Hematopoietic multipotent progenitor cell treated with erythropoietin and hydrocortisone succinate and interleukin-3 and kit ligand, for 15 days (in vitro differentiated cells): ENCODE results near the gene CARS2.
"Not testable (repeated sequence)": the region's sequence is repeated elsewhere in the genome, so short reads cannot be mapped to it uniquely, and the experiment has no call there.

ENCODE experiments used
- DNase-seq: peaks from one replicate; pipeline ENCODE4 v3.0.0-alpha.2; 2015; ENCODE audit warnings: low spot score

Gene CARS2

GRCh38 chr13:110705826-110706569, at the start of gene CARS2:
TSS of gene CARS2 (minus strand) at chr13:110706116. CDS start at chr13:110706093, 23 bp downstream.
- DNase-seq, result peak; percentile 97

- DNase-seq, result no peak
Observed at GRCh38 chr13:110748271-110748670, 42.4 kb upstream of the CARS2 start.

GRCh38 chr13:110746438-110746837, 40.5 kb upstream of the CARS2 start:
- DNase-seq, result no peak

GRCh38 chr13:110743687-110744086, 37.8 kb upstream of the CARS2 start:
- no peak for DNase-seq

GRCh38 chr13:110737555-110737954, 31.6 kb upstream of the CARS2 start:
- DNase-seq, result no peak

GRCh38 chr13:110734561-110734960, 28.6 kb upstream of the CARS2 start:
- DNase-seq, result no peak

- no peak for DNase-seq
Observed at GRCh38 chr13:110731072-110731471, 25.2 kb upstream of the CARS2 start.

GRCh38 chr13:110726726-110727125, 20.8 kb upstream of the CARS2 start:
- DNase-seq, result no peak

GRCh38 chr13:110726153-110726552, 20.2 kb upstream of the CARS2 start:
- not testable (repeated sequence) for DNase-seq

- no peak for DNase-seq
Observed at GRCh38 chr13:110723598-110723997, 17.7 kb upstream of the CARS2 start.

GRCh38 chr13:110722971-110723370, 17.1 kb upstream of the CARS2 start:
- DNase-seq, result no peak

- DNase-seq, result no peak
Observed at GRCh38 chr13:110719036-110719710, 13.3 kb upstream of the CARS2 start.

- peak; percentile 33 for DNase-seq
Observed at GRCh38 chr13:110716247-110716515, 10.3 kb upstream of the CARS2 start.

- peak; percentile 98 for DNase-seq
Observed at GRCh38 chr13:110715395-110716246, 9.7 kb upstream of the CARS2 start.

- DNase-seq, result no peak
Observed at GRCh38 chr13:110714797-110715394, 9.0 kb upstream of the CARS2 start.

- peak; percentile 62 for DNase-seq
Observed at GRCh38 chr13:110713981-110714796, 8.3 kb upstream of the CARS2 start.

- DNase-seq, result no peak
Observed at GRCh38 chr13:110713642-110713952, 7.7 kb upstream of the CARS2 start, which contains the start of gene ING1. TSS of gene ING1 (plus strand) at chr13:110713700. CDS start at chr13:110714150, 450 bp downstream.

- DNase-seq, result peak; percentile 98
Observed at GRCh38 chr13:110712849-110713641, 7.1 kb upstream of the CARS2 start.

GRCh38 chr13:110712081-110712848, 6.3 kb upstream of the CARS2 start:
- peak; percentile 87 for DNase-seq
